PFSK-1 (cell line): ENCODE results near the gene NSRP1.

Experiments
- FOXP2 ChIP-seq: optimal IDR thresholded peaks from 2 replicates; pipeline ENCODE3; 2011; ENCODE audit warnings: borderline replicate concordance, control low read depth, inconsistent platforms; ENCODE audit not compliant: insufficient read depth; ENCODE audit errors: extremely low read length, extremely low read depth
- POLR2AphosphoS5 ChIP-seq: IDR thresholded peaks from 2 replicates; pipeline ENCODE4 v1.6.1; 2012; ENCODE audit warnings: low read depth, mild to moderate bottlenecking, control low read depth, low read length, moderate library complexity
- SIN3A ChIP-seq: IDR thresholded peaks from 2 replicates; pipeline ENCODE4 v1.6.1; 2012; ENCODE audit warnings: mild to moderate bottlenecking, low read length, moderate library complexity, borderline replicate concordance; ENCODE audit not compliant: insufficient read depth
- TAF1 ChIP-seq: IDR thresholded peaks from 2 replicates; pipeline ENCODE4 v1.6.1; 2012; ENCODE audit warnings: low read length, control low read depth, borderline replicate concordance; ENCODE audit not compliant: insufficient read depth
- TF ChIP-seq, protein P1 (sequence below), 2 experiments: IDR thresholded peaks; 2 replicates each; pipeline versions ENCODE4 v1.6.1 to v1.8.0; 2011 to 2012; ENCODE audit warnings: low read depth in 2 of 2, low read length in 2 of 2, control low read depth in 1 of 2, inconsistent platforms in 1 of 2, mild to moderate bottlenecking in 1 of 2, moderate library complexity in 1 of 2; ENCODE audit not compliant: insufficient read depth in 1 of 2

DNA sequence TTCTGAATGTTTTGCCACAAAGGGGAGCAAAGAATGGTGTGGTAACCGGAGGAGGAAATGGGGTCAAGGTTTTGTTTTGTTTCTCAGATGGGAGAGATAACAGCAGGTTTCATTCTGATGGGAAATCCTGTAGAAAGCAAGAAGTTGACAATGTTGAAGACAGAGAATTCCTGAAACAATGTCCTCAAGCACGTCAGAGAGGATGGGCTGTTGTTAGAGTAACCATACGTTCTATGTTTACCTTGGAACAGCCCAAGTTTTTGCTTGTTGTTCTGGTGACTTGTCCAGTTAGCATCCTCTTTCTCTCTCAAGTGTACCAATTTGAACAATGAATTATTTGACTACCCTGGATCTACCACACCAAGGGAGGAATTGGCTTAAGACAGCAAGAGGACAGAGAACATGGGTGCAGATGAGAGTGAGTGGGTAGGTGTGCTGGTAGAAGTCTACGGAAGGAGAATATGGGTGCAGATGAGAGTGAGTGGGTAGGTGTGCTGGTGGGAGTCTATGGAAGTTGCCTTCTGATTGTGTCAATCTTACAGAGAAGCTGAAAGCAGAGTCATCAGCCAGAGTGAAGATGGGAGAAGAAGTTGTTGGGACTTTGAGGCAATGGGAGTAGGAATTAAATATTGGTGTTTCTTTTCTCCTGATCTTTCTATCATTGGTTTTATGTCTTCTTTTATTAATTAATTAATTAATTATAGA lies 14.8 kb upstream of the NSRP1 start:
- TF ChIP-seq TAF1, result no peak
- TF ChIP-seq, protein P1, sequence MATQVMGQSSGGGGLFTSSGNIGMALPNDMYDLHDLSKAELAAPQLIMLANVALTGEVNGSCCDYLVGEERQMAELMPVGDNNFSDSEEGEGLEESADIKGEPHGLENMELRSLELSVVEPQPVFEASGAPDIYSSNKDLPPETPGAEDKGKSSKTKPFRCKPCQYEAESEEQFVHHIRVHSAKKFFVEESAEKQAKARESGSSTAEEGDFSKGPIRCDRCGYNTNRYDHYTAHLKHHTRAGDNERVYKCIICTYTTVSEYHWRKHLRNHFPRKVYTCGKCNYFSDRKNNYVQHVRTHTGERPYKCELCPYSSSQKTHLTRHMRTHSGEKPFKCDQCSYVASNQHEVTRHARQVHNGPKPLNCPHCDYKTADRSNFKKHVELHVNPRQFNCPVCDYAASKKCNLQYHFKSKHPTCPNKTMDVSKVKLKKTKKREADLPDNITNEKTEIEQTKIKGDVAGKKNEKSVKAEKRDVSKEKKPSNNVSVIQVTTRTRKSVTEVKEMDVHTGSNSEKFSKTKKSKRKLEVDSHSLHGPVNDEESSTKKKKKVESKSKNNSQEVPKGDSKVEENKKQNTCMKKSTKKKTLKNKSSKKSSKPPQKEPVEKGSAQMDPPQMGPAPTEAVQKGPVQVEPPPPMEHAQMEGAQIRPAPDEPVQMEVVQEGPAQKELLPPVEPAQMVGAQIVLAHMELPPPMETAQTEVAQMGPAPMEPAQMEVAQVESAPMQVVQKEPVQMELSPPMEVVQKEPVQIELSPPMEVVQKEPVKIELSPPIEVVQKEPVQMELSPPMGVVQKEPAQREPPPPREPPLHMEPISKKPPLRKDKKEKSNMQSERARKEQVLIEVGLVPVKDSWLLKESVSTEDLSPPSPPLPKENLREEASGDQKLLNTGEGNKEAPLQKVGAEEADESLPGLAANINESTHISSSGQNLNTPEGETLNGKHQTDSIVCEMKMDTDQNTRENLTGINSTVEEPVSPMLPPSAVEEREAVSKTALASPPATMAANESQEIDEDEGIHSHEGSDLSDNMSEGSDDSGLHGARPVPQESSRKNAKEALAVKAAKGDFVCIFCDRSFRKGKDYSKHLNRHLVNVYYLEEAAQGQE (IDR thresholded peaks at IDR 0.05; ENCODE audit: insufficient read depth in 1 of 2, low read depth in 2 of 2, low read length in 2 of 2), result no peak
- TF ChIP-seq POLR2AphosphoS5, result no peak
- no peak for TF ChIP-seq SIN3A
- no peak for TF ChIP-seq FOXP2
